H9 (cell line): ENCODE measurements around the gene INPP5B. TPM values are rescaled to one million over a fixed set of nuclear protein-coding genes. Genes with fewer than 3 reads are reported as not detected.
"Not testable (repeated sequence)": the region's sequence is repeated elsewhere in the genome, so short reads cannot be mapped to it uniquely, and the experiment has no call there.

ENCODE experiments used
- DNase-seq: peaks from one replicate; pipeline ENCODE4 v3.0.0-alpha.2; 2017
- H2AFZ ChIP-seq: one replicate; pipeline ENCODE4 v1.6.1; 2013; ENCODE audit warnings: mild to moderate bottlenecking, low read length, control low read depth, moderate library complexity
- H2AK5ac ChIP-seq: 2 replicates; pipeline ENCODE4 v1.6.1; 2013; ENCODE audit warnings: low read length, control low read depth, mixed read lengths; ENCODE audit not compliant: insufficient read length
- H2BK120ac ChIP-seq: one replicate; pipeline ENCODE4 v1.6.1; 2013; ENCODE audit warnings: low read depth, mild to moderate bottlenecking, low read length, control low read depth, inconsistent platforms; ENCODE audit not compliant: poor library complexity, severe bottlenecking
- H2BK12ac ChIP-seq: 2 replicates; pipeline ENCODE4 v1.6.1; 2013; ENCODE audit warnings: low read length, control low read depth, mixed read lengths, low read depth; ENCODE audit not compliant: insufficient read length
- H2BK15ac ChIP-seq: 2 replicates; pipeline ENCODE4 v1.6.1; 2013; ENCODE audit warnings: low read depth, low read length, control low read depth
- H2BK20ac ChIP-seq: one replicate; pipeline ENCODE4 v1.6.1; 2013; ENCODE audit warnings: low read depth, mild to moderate bottlenecking, low read length, control low read depth, inconsistent platforms; ENCODE audit not compliant: poor library complexity, severe bottlenecking
- H2BK5ac ChIP-seq: 2 replicates; pipeline ENCODE4 v1.6.1; 2013; ENCODE audit warnings: low read length, control low read depth, mixed read lengths; ENCODE audit not compliant: insufficient read length
- H3K14ac ChIP-seq: 2 replicates; pipeline ENCODE4 v1.6.1; 2013; ENCODE audit warnings: low read length, control low read depth; ENCODE audit not compliant: insufficient read depth
- H3K18ac ChIP-seq: 2 replicates; pipeline ENCODE4 v1.6.1; 2013; ENCODE audit warnings: low read depth, mild to moderate bottlenecking, mixed read lengths, low read length, control low read depth; ENCODE audit not compliant: insufficient read length
- H3K23ac ChIP-seq: 2 replicates; pipeline ENCODE4 v1.6.1; 2013; ENCODE audit warnings: low read length, control low read depth, mixed read lengths, low read depth; ENCODE audit not compliant: insufficient read length
- H3K23me2 ChIP-seq: 2 replicates; pipeline ENCODE4 v1.6.1; 2013; ENCODE audit warnings: low read depth, mild to moderate bottlenecking, mixed read lengths, low read length, control low read depth; ENCODE audit not compliant: insufficient read length, poor library complexity, severe bottlenecking
- H3K27ac ChIP-seq: 2 replicates; pipeline ENCODE4 v1.5.1; 2013; ENCODE audit warnings: low read length, control low read depth, mixed read lengths, low read depth; ENCODE audit not compliant: insufficient read length
- H3K27me3 ChIP-seq: 2 replicates; pipeline ENCODE4 v1.6.1; 2013; ENCODE audit warnings: low read length, control low read depth, inconsistent platforms; ENCODE audit not compliant: insufficient read depth
- H3K4ac ChIP-seq: 2 replicates; pipeline ENCODE4 v1.6.1; 2013; ENCODE audit warnings: low read depth, mild to moderate bottlenecking, control low read depth, inconsistent platforms, low read length, moderate library complexity
- H3K4me1 ChIP-seq: 2 replicates; pipeline ENCODE4 v1.6.1; 2013; ENCODE audit warnings: low read length, control low read depth, inconsistent platforms; ENCODE audit not compliant: insufficient read depth
- H3K4me2 ChIP-seq: 2 replicates; pipeline ENCODE4 v1.6.1; 2013; ENCODE audit warnings: low read length, control low read depth, mixed read lengths; ENCODE audit not compliant: insufficient read length, insufficient read depth
- H3K56ac ChIP-seq: 2 replicates; pipeline ENCODE4 v1.6.1; 2013; ENCODE audit warnings: low read depth, mild to moderate bottlenecking, mixed read lengths, low read length, control low read depth; ENCODE audit not compliant: insufficient read length
- H3K79me1 ChIP-seq: 2 replicates; pipeline ENCODE4 v1.6.1; 2013; ENCODE audit warnings: low read depth, mild to moderate bottlenecking, moderate library complexity, low read length, control low read depth, inconsistent platforms; ENCODE audit not compliant: insufficient read depth, poor library complexity, severe bottlenecking
- H3K79me2 ChIP-seq: 2 replicates; pipeline ENCODE4 v1.6.1; 2013; ENCODE audit warnings: low read length, control low read depth, inconsistent platforms; ENCODE audit not compliant: insufficient read depth
- H3K9ac ChIP-seq: 2 replicates; pipeline ENCODE4 v1.6.1; 2013; ENCODE audit warnings: low read length, control low read depth, mixed read lengths; ENCODE audit not compliant: insufficient read length; ENCODE audit errors: extremely low read depth
- H3K9me3 ChIP-seq: one replicate; pipeline ENCODE4 v1.6.1; 2013; ENCODE audit warnings: low read depth, low read length, inconsistent platforms; ENCODE audit not compliant: control insufficient read depth
- H3T11ph ChIP-seq: one replicate; pipeline ENCODE4 v1.6.1; 2013; ENCODE audit warnings: mild to moderate bottlenecking, low read length, control low read depth, inconsistent platforms
- H4K20me1 ChIP-seq: one replicate; pipeline ENCODE4 v1.6.1; 2013; ENCODE audit not compliant: control insufficient read depth, insufficient read length, insufficient read depth
- H4K5ac ChIP-seq: 2 replicates; pipeline ENCODE4 v1.6.1; 2013; ENCODE audit warnings: low read depth, mild to moderate bottlenecking, mixed read lengths, low read length, control low read depth; ENCODE audit not compliant: insufficient read length
- H4K8ac ChIP-seq: replicated peaks from 2 replicates; pipeline ENCODE4 v1.6.1; 2013; ENCODE audit warnings: low read length, control low read depth, mixed read lengths, low read depth; ENCODE audit not compliant: insufficient read length
- H4K91ac ChIP-seq: 2 replicates; pipeline ENCODE4 v1.6.1; 2013; ENCODE audit warnings: low read depth, mild to moderate bottlenecking, moderate library complexity, mixed read lengths, low read length, control low read depth; ENCODE audit not compliant: insufficient read length
- H3K27ac Mint-ChIP-seq, 3 experiments: 2 replicates in 2 of 3; 3 replicates in 1 of 3; pipeline ENCODE4 v1.8.0; 2020 to 2021; ENCODE audit warnings: mixed read lengths in 3 of 3, mild to moderate bottlenecking in 1 of 3, moderate library complexity in 1 of 3
- H3K27me3 Mint-ChIP-seq: 2 replicates; pipeline ENCODE4 v1.8.0; 2021; ENCODE audit warnings: low read depth, mild to moderate bottlenecking, moderate library complexity, mixed read lengths
- H3K36me3 Mint-ChIP-seq, 3 experiments: 2 replicates in 2 of 3; 3 replicates in 1 of 3; pipeline ENCODE4 v1.8.0; 2020 to 2021; ENCODE audit warnings: low read depth in 3 of 3, mixed read lengths in 3 of 3; ENCODE audit not compliant: insufficient read depth in 1 of 3
- H3K4me1 Mint-ChIP-seq, 2 experiments: 2 replicates each; pipeline ENCODE4 v1.8.0; 2020; ENCODE audit warnings: mixed read lengths in 2 of 2
- H3K4me3 Mint-ChIP-seq, 2 experiments: 2 replicates in 1 of 2; 3 replicates in 1 of 2; pipeline ENCODE4 v1.8.0; 2020 to 2021; ENCODE audit warnings: mild to moderate bottlenecking in 2 of 2, mixed read lengths in 2 of 2, moderate library complexity in 1 of 2
- H3K9me3 Mint-ChIP-seq, 2 experiments: 2 replicates in 1 of 2; 3 replicates in 1 of 2; pipeline ENCODE4 v1.8.0; 2020; ENCODE audit warnings: mild to moderate bottlenecking in 2 of 2, mixed read lengths in 2 of 2, moderate library complexity in 1 of 2
- CTCF ChIP-seq: fragments of 200-600 bp; sonication (generic); conservative IDR thresholded peaks from 3 replicates; pipeline ENCODE4 v1.8.0; 2021; ENCODE audit warnings: antibody characterized with exemption, mild to moderate bottlenecking
- WGBS: extraction: QIAGEN DNeasy Blood & Tissue Kit; methylation state at CpG from one replicate; pipeline ENCODE4 v1.1.7; 2013; ENCODE audit warnings: missing lambda C conversion rate, low lambda C conversion rate, mixed read lengths; ENCODE audit not compliant: insufficient read length; ENCODE audit errors: extremely low coverage; 5-methylcytosine and 5-hydroxymethylcytosine counted together
- total RNA-seq: library from RNA; stranded (reverse); gene quantifications from 2 replicates; pipeline ENCODE4 v1.2.1, GENCODE V29; 2021

The INPP5B gene
- total RNA-seq, 1 experiment from 2014 or later = 28.2 TPM

DNA sequence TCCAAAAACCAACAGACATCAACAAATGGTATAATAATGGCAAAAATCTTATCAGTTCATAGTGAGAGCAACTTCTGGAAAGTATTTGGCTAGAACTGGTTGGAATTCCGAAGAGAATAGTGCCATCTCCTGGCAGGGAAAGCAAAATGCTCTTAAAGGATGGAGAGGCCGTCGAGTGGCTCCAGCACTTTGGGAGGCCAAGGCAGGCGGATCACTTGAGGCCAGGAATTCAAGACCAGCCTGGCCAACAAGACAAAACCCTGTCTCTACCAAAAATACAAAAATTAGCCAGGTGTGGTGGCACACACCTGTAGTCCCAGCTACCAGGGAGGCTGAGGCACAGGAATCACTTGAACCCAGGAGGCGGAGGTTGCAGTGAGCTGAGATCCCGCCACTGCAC lies 28.2 kb upstream of the INPP5B start:
- not testable (repeated sequence) for H3K9me3 ChIP-seq, H2BK15ac ChIP-seq, H3K4me2 ChIP-seq, H3K18ac ChIP-seq, H4K91ac ChIP-seq, H3K4me3 Mint-ChIP-seq, H3K56ac ChIP-seq, H3K79me1 ChIP-seq, H3K23ac ChIP-seq, H3K9ac ChIP-seq, H3K27me3 ChIP-seq, H3K4me1 ChIP-seq, H2BK12ac ChIP-seq, H3K27ac Mint-ChIP-seq, H3K79me2 ChIP-seq, H4K8ac ChIP-seq, H2BK20ac ChIP-seq, H4K5ac ChIP-seq, H2BK120ac ChIP-seq, H3K4ac ChIP-seq, H2AK5ac ChIP-seq, H2BK5ac ChIP-seq, H2AFZ ChIP-seq, H3K27ac ChIP-seq, H3K27me3 Mint-ChIP-seq, H3K23me2 ChIP-seq, H3T11ph ChIP-seq, H3K9me3 Mint-ChIP-seq, H3K4me1 Mint-ChIP-seq, H4K20me1 ChIP-seq, H3K14ac ChIP-seq
- H3K36me3 Mint-ChIP-seq = peaks cover 69 to 100% (median 88%) of the 10 kb centered on the region in 3 experiments
- WGBS = no CpG with 5 or more reads among the region's 6 CpGs
- DNase-seq = peak; percentile 42
- TF ChIP-seq CTCF = peak; percentile 84
